A673 (cell line): ENCODE measurements around the gene AP2B1.

ENCODE experiments used
- CTCF ChIP-seq: fragments of 300-800, 200-600 bp; sonication (generic); conservative IDR thresholded peaks from 2 replicates; pipeline ENCODE4 v1.5.1; 2017; ENCODE audit warnings: low read depth, mild to moderate bottlenecking, antibody characterized with exemption, low read length, moderate library complexity, mixed read lengths
- EZH2 ChIP-seq: fragments of 200-600 bp; sonication (generic); IDR thresholded peaks from 2 replicates; pipeline ENCODE4 v1.6.1; 2017; ENCODE audit warnings: borderline replicate concordance, low read depth, mild to moderate bottlenecking, mixed read lengths, antibody characterized with exemption, low read length; ENCODE audit not compliant: poor library complexity, severe bottlenecking

- TF ChIP-seq CTCF: no peak
- TF ChIP-seq EZH2: no peak
Observed at GRCh38 chr17:35717475-35717874, 130.4 kb downstream of the AP2B1 start.
